Kidney (tissue), 14 donors: ENCODE measurements around the gene MICA. TPM values are rescaled to one million over a fixed set of nuclear protein-coding genes. Genes with fewer than 3 reads are reported as not detected.
"Not testable (repeated sequence)": the region's sequence is repeated elsewhere in the genome, so short reads cannot be mapped to it uniquely, and the experiment has no call there.

Experiments used
- DNase-seq, 5 donors: peaks; one replicate each; pipeline ENCODE4 v3.0.0-alpha.2; 2013 to 2020
- FAIRE-seq: peaks from 2 replicates; lab custom pipeline; 2012; peaks lifted over from hg19 to GRCh38; lab: Jason Lieb, UNC
- H3K27ac ChIP-seq, 2 donors: one replicate each; pipeline ENCODE4 v1.7.0; 2013; ENCODE audit warnings: low read depth in 2 of 2, low read length in 2 of 2, inconsistent platforms in 1 of 2
- H3K27me3 ChIP-seq: one replicate; pipeline ENCODE4 v1.7.1; 2013; ENCODE audit warnings: low read length, inconsistent platforms; ENCODE audit not compliant: control insufficient read depth, insufficient read depth
- H3K36me3 ChIP-seq, 3 donors: one replicate each; pipeline versions ENCODE4 v1.7.0 to v1.7.1; 2013; ENCODE audit warnings: low read length in 3 of 3, control low read depth in 1 of 3, inconsistent platforms in 1 of 3; ENCODE audit not compliant: insufficient read depth in 3 of 3, control insufficient read depth in 2 of 3
- H3K4me1 ChIP-seq, 3 donors: one replicate each; pipeline versions ENCODE4 v1.7.0 to v1.7.1; 2013; ENCODE audit warnings: low read length in 3 of 3, inconsistent platforms in 1 of 3, low read depth in 1 of 3; ENCODE audit not compliant: control insufficient read depth in 2 of 3, insufficient read depth in 2 of 3
- H3K4me3 ChIP-seq, 3 donors: one replicate each; pipeline versions ENCODE4 v1.7.0 to v1.8.1; 2013; ENCODE audit warnings: low read length in 3 of 3, control low read depth in 1 of 3, inconsistent platforms in 1 of 3
- H3K9ac ChIP-seq, 3 donors: one replicate each; pipeline versions ENCODE4 v1.7.0 to v1.7.1; 2013; ENCODE audit warnings: low read length in 3 of 3, control low read depth in 1 of 3, inconsistent platforms in 1 of 3
- H3K9me3 ChIP-seq, 3 donors: one replicate each; pipeline versions ENCODE4 v1.7.0 to v1.7.1; 2013; ENCODE audit warnings: low read length in 3 of 3, control low read depth in 1 of 3, inconsistent platforms in 1 of 3; ENCODE audit not compliant: control insufficient read depth in 2 of 3, insufficient read depth in 1 of 3
- CTCF ChIP-seq: IDR thresholded peaks from 3 replicates; pipeline ENCODE4 v1.5.1; 2012; ENCODE audit warnings: mild to moderate bottlenecking, moderate library complexity, borderline replicate concordance; ENCODE audit not compliant: insufficient read depth; ENCODE audit errors: extremely low read depth
- intact Hi-C: fragments of 100-400 bp; cut with DNase I; formaldehyde crosslinking; loops from one replicate; pipeline ENCODE4 v1.11.1; 2022
- polyA plus RNA-seq: library from polyadenylated mRNA; stranded (reverse); fragments of 350-450 nt; fragmentation: Illumina TruSeq; extraction: RNeasy Lipid Tissue Mini Kit (QIAGEN cat#74804); gene quantifications from one replicate; pipeline ENCODE4 v1.2.3, GENCODE V29; 2014; ENCODE audit warnings: low read depth, low replicate concordance; ENCODE audit not compliant: insufficient read depth
- total RNA-seq: library from RNA; stranded (reverse); fragmentation: NEBNext Ultra II Directional; extraction: Animal tissue kit (Norgen Biotek cat#: 25700); gene quantifications from one replicate; pipeline ENCODE4 v1.2.1, GENCODE V29; 2021
- donor health status: control.
- donor health status: control.
- donor health status: control.
- donor health status: control.
- donor health status: control.
- donor health status: DM: yes; HTN: yes; CAD: no.
- donor health status: Normal renal cell carcinoma (clear cell type).

The MICA gene
- total and polyA plus RNA-seq, 2 donors from 2014 or later: 27.5 to 34.7 TPM

GRCh38 chr6:31452859-31453258 lies 49.5 kb downstream of the MICA start:
- Histone ChIP-seq H3K9ac (no peak overlapping the region), H3K4me1 (no peaks in the 10 kb centered on the region), H3K9me3 (peaks cover 0 to 7% (median 0%) of the 10 kb centered on the region in 3 donors), H3K36me3 (no peaks in the 10 kb centered on the region), H3K27ac (no peak overlapping the region), H3K27me3 (no peaks in the 10 kb centered on the region), H3K4me3 (no peak overlapping the region)
- intact Hi-C loops: no loop called here
- no peak for DNase-seq
- no peak for FAIRE-seq
- TF ChIP-seq CTCF: no peak

GRCh38 chr6:31453259-31453658 lies 49.9 kb downstream of the MICA start:
- DNase-seq (no peak), FAIRE-seq (no peak)
- intact Hi-C loops: no loop called here
- no peaks in the 10 kb centered on the region for H3K4me1 ChIP-seq
- TF ChIP-seq CTCF: no peak
- no peak overlapping the region for H3K4me3 ChIP-seq
- H3K27me3 ChIP-seq: no peaks in the 10 kb centered on the region
- no peaks in the 10 kb centered on the region for H3K36me3 ChIP-seq
- H3K27ac ChIP-seq: no peak overlapping the region
- H3K9ac ChIP-seq: no peak overlapping the region
- peaks cover 0 to 7% (median 0%) of the 10 kb centered on the region in 3 donors for H3K9me3 ChIP-seq

GRCh38 chr6:31459864-31460263 lies 56.5 kb downstream of the MICA start:
- FAIRE-seq, H3K27ac ChIP-seq, H3K9me3 ChIP-seq, H3K4me3 ChIP-seq, H3K27me3 ChIP-seq, intact Hi-C loops, H3K9ac ChIP-seq, DNase-seq, H3K36me3 ChIP-seq: not testable (repeated sequence)
- H3K4me1 ChIP-seq: peaks cover 0 to 10% (median 0%) of the 10 kb centered on the region in 3 donors

GRCh38 chr6:31460361-31461025 lies 57.1 kb downstream of the MICA start:
- DNase-seq (no peak), FAIRE-seq (no peak)
- TF ChIP-seq CTCF: no peak
- H3K27me3 ChIP-seq: no peaks in the 10 kb centered on the region
- no peak overlapping the region for H3K4me3 ChIP-seq
- H3K27ac ChIP-seq: no peak overlapping the region
- H3K4me1 ChIP-seq: peaks cover 0 to 15% (median 0%) of the 10 kb centered on the region in 3 donors
- no peaks in the 10 kb centered on the region for H3K36me3 ChIP-seq
- no peak overlapping the region for H3K9ac ChIP-seq
- H3K9me3 ChIP-seq: no peaks in the 10 kb centered on the region
- intact Hi-C loops: no loop called here
